ENCODE results near the gene ANTXR1. TPM values are rescaled to one million over a fixed set of nuclear protein-coding genes. Genes with fewer than 3 reads are reported as not detected.

Gene ANTXR1
- total RNA-seq, 1 donor from 2014 or later = 54.3 TPM

GRCh38 chr2:69086466-69086865, 73.5 kb downstream of the ANTXR1 start:
- Histone ChIP-seq H3K9me3 (no peaks in the 10 kb centered on the region), H3K4me1 (peaks cover 67% of the 10 kb centered on the region), H3K4me3 (no peak overlapping the region), H3K27me3 (ENCODE audit: low read depth) (no peaks in the 10 kb centered on the region), H3K36me3 (peaks cover 3% of the 10 kb centered on the region), H3K27ac (no peak overlapping the region)
- intact Hi-C loops (cut with DNase I) = no loop called here
- ATAC-seq = no peak
- DNase-seq = no peak
- TF ChIP-seq, protein P1, sequence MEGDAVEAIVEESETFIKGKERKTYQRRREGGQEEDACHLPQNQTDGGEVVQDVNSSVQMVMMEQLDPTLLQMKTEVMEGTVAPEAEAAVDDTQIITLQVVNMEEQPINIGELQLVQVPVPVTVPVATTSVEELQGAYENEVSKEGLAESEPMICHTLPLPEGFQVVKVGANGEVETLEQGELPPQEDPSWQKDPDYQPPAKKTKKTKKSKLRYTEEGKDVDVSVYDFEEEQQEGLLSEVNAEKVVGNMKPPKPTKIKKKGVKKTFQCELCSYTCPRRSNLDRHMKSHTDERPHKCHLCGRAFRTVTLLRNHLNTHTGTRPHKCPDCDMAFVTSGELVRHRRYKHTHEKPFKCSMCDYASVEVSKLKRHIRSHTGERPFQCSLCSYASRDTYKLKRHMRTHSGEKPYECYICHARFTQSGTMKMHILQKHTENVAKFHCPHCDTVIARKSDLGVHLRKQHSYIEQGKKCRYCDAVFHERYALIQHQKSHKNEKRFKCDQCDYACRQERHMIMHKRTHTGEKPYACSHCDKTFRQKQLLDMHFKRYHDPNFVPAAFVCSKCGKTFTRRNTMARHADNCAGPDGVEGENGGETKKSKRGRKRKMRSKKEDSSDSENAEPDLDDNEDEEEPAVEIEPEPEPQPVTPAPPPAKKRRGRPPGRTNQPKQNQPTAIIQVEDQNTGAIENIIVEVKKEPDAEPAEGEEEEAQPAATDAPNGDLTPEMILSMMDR (IDR thresholded peaks at IDR 0.05) = no peak

DNA sequence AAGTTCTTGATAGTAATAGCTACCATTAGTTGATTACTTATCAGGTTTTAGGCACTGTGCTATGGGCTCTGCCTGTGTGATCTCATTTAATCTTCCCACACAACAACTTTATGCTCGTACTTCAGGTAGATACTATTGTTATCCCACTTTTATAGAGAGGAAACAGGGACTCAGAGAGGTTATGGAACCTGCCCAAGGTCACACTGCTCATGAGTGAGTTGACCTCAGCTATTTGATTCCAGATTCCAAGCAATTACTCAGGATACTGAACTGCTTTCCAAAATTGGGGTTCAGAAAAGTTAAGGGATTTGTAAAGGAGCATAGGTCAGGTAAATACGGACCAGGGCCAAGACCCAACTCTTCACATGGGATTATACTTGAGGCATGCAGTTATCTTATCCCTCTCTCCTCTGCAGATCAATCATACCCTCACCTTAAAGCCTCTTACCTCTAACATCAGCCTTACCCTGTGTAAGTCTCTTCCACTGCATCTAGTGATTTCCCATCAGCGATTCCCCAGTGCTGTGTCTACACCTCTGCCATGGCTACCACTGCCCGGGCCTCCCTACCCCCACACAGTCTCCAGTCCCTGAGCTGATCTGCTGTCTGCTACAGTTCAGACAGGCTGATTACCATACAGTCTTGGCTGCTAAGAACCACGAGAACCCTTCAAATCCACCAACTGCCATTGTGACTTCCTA, 74.4 kb downstream of the ANTXR1 start:
- TF ChIP-seq, protein P1 (IDR thresholded peaks at IDR 0.05) = no peak
- DNase-seq (no peak), ATAC-seq (no peak)
- intact Hi-C loops (cut with DNase I) = no loop called here
- Histone ChIP-seq H3K4me1 (peaks cover 58% of the 10 kb centered on the region), H3K27ac (no peak overlapping the region), H3K9me3 (no peaks in the 10 kb centered on the region), H3K27me3 (ENCODE audit: low read depth) (no peaks in the 10 kb centered on the region), H3K4me3 (no peak overlapping the region), H3K36me3 (peaks cover 9% of the 10 kb centered on the region)

DNA sequence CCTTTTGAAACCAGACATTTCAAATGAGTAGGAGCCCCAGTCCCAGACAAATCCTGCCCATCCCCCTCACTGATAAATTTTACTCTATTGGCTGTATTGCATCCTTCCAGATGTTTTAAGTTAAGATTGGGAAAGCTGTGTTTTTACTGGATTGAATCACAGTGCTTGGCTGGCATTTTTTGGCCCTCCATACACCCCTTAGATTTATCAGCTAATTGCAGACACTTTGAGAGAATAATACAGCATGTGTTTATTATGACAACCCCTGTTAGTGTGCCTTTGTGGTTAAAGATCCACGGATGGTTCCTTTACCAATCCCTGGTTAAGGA, 74.9 kb downstream of the ANTXR1 start:
- Histone ChIP-seq H3K27ac (no peak overlapping the region), H3K9me3 (no peaks in the 10 kb centered on the region), H3K4me3 (no peak overlapping the region), H3K4me1 (peaks cover 53% of the 10 kb centered on the region), H3K27me3 (ENCODE audit: low read depth) (no peaks in the 10 kb centered on the region), H3K36me3 (peaks cover 12% of the 10 kb centered on the region)
- DNase-seq (no peak), ATAC-seq (no peak)
- TF ChIP-seq, protein P1 (IDR thresholded peaks at IDR 0.05) = no peak
- intact Hi-C loops (cut with DNase I) = no loop called here

DNA sequence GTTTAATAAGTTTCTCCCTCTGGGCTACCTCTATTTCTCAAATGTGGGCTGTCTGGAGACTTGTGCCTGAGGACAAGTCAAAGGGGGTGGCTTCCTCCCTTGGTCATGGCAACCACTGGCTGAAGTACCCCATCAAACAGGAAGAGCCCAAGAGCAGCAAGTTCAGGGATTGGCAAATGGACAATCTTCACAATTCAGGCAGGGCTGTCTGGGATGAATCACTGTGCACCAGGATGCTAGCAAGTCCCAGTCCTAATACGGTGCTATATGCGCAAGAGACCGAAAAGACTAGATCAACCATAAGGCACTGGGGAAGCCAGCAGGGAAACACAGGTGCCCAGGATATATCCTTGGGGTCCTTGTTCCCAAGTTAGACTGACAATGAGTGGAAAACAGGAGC, 75.5 kb downstream of the ANTXR1 start:
- no peak for ATAC-seq

DNA sequence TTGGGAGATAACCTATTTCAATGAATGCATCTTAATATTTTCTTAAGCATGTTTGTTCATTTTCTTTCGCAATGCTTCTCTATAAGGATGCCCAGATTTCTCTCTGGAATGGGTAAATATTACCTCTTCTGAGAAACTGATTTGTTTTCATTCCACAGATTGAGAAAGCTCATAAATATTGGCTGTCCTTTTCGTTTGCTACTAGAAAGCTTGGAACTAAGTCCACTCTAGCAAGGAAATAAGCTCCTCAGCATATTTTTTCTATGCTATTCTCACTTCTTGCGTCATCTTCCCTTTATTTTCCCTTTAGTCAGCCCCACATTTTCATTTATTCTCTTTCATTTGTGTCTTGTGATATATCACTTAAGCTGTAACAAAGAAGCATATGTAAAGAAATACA, 76.3 kb downstream of the ANTXR1 start:
- Histone ChIP-seq H3K36me3 (peaks cover 12% of the 10 kb centered on the region), H3K9me3 (no peaks in the 10 kb centered on the region), H3K4me1 (peaks cover 39% of the 10 kb centered on the region), H3K4me3 (no peak overlapping the region), H3K27ac (no peak overlapping the region), H3K27me3 (ENCODE audit: low read depth) (no peaks in the 10 kb centered on the region)
- ATAC-seq (no peak), DNase-seq (no peak)
- TF ChIP-seq, protein P1 (IDR thresholded peaks at IDR 0.05) = no peak
- intact Hi-C loops (cut with DNase I) = no loop called here

More for the DNA sequence above, 75.5 kb downstream of the ANTXR1 start:
- peaks cover 47% of the 10 kb centered on the region for H3K4me1 ChIP-seq
- H3K36me3 ChIP-seq = peaks cover 12% of the 10 kb centered on the region
- peak overlapping the region; percentile 32 for H3K27ac ChIP-seq
- intact Hi-C loops (cut with DNase I) = no loop called here
- no peak for DNase-seq
- H3K27me3 ChIP-seq (ENCODE audit: low read depth) = no peaks in the 10 kb centered on the region
- TF ChIP-seq, protein P1 (IDR thresholded peaks at IDR 0.05) = no peak
- H3K4me3 ChIP-seq = no peak overlapping the region
- H3K9me3 ChIP-seq = no peaks in the 10 kb centered on the region

All from lower lobe of right lung (tissue), 2 donors.